Measurements from ENCODE around the gene PTPRN2.
"Not testable (repeated sequence)": the region's sequence is repeated elsewhere in the genome, so short reads cannot be mapped to it uniquely, and the experiment has no call there.

Gene PTPRN2

DNA sequence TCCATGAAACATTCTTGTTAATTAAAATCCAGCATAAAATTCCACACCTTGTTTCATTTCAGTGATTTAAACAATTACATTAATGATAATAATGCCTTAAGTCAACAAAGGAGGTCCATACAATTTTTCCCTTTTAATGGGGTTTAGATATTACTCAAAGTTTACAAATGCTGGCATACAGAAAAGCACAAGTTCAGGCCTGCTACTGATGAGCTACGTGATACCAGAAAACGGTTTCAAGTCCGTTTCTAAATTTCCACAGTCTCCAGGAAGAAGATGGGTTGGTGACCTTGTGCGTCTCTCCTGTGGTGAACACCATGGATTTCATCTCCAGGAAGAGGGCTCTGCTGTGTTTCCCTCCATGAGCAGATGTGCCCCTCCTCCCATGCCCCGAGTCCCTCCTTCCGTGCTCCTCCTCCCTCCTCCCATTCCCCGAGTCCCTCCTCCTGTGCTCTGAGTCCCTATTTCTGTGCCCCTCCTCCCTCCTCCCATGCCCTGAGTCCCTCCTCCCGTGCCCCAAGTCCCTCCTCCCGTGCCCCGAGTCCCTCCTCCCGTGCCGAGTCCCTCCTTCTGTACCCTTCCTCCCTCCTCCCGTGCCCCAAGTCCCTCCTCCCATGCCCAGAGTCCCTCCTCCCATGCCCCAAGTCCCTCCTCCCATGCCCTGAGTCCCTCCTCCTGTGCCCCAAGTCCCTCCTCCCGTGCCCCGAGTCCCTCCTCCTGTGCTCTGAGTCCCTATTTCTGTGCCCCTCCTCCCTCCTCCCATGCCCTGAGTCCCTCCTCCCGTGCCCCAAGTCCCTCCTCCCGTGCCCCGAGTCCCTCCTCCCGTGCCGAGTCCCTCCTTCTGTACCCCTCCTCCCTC lies 201.9 kb downstream of the PTPRN2 start:
- DNase-seq (ENCODE audit: low read depth): not testable (repeated sequence)

DNA sequence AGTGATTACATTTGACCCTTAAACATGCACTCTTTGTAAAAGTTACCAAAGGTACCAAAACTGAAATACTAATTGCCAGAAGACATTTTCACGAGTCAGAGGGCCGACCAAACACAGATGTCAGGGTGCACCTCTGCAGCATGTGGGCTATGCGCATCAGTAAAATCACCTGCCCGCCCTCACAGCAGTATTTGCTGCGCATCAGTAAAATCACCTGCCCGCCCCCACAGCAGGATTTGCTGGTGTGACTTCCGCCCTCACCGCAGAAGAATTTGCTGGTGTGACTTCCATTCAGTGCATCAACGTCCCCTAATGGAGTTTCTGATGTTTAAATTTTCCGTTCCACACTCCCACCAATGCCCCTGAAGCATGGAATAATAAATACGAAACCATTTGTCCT lies 202.9 kb downstream of the PTPRN2 start:
- DNase-seq (ENCODE audit: low read depth): no peak

DNA sequence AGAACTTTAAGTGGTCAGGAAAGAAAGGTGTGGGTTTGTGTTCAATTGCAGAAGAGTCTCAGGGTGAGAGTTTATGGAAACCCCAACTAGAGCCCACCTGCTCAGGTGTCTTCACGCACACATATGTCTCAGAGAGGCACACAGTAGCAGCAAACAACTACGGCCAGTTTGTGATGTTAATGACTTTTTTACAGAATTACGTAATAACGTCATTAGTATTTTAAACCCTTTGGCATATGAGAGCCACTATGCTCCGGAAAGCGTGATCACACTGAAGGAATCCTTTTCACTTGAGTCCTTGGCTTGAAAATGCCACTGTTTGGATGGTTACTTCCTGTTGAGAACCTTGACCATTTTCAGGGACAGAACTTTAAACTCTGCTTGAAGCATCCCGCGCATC lies 204.0 kb downstream of the PTPRN2 start:
- no peak for DNase-seq (ENCODE audit: low read depth)

- DNase-seq (ENCODE audit: low read depth): no peak
Measured at GRCh38 chr7:158382363-158383254, 205.0 kb downstream of the PTPRN2 start.

DNA sequence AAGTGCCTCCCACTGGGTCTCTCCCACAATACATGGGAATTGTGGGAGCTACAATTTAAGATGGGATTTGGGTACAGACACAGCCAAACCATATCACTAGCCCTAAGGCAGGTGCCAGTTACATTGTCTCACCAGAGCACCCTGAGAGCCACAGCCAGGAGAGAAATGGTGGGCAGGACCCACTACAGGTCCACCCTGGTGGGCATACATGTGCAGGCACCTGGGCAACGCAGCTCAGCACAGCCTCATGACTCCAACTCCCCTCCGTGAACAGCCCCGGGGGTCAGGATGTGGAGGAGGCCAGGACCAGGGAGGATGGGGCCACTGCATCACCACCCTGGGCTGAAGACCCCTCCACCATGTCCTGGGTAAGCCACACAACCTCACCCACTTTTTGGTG lies 205.7 kb downstream of the PTPRN2 start:
- no peak for DNase-seq (ENCODE audit: low read depth)

GRCh38 chr7:158378978-158379377 lies 208.6 kb downstream of the PTPRN2 start:
- DNase-seq (ENCODE audit: low read depth): no peak

DNA sequence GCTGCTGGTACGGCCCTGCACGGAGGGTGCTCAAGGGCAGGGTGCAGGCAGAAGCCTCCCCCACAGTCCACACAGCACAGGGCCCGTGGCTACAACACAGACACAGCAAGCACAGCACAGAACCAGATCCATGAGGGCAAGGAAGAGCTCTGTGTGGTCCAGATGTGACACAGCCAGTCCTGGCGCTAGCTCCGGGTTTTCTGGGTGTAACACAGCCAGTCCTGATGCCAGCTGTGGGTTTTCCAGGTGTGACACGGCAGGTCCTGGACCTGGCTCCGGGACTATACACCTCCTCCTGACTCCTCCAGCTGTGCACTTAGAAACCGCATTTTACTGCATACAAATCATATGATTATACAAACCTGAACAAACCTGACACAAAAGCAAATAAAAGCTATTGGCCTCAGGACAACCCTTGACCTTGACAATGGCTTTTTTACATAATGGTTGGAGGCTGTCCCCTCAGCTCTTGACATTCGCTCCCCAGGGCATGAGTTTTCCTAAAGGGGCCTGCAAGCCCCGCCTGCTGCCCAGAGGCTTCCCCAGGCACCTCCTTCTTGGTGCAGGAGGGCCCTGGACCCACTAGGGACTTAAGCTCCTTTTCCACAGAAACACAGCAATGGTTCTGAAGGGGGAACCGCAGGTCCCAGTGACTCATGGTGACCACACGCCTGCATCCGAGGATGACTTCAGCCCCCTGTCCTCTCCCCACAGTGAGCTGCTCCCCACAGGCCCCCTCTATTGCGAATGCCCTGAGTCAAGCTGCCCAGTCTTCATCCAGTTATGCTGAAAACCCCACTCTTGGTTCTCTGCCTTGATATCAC lies 209.6 kb downstream of the PTPRN2 start:
- no peak for DNase-seq (ENCODE audit: low read depth)

GRCh38 chr7:158376839-158377186 lies 210.8 kb downstream of the PTPRN2 start:
- DNase-seq (ENCODE audit: low read depth): not testable (repeated sequence)

GRCh38 chr7:158376146-158376838 lies 211.3 kb downstream of the PTPRN2 start:
- not testable (repeated sequence) for DNase-seq (ENCODE audit: low read depth)

DNA sequence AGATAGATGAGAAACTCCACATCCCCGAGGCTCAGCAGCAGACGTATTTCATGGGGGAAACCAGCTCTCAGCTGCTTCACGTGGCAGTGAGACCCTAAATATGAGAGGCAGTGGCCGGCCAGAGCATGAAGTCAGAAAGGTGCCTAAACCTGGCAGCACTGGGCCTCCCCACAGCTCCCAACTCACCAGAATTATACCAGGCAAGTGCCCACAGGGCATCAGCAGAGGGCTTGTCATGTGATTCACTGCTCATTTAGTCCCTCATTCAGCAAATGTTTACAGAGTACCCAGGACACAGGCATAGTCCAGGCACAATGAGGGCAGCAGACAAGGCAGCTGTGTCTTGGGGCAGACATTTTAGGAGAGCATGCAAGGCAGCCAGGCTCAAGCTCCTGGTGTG lies 212.6 kb downstream of the PTPRN2 start:
- no peak for DNase-seq (ENCODE audit: low read depth)

- DNase-seq (ENCODE audit: low read depth): no peak
Measured at GRCh38 chr7:158374586-158374985, 213.0 kb downstream of the PTPRN2 start.

DNA sequence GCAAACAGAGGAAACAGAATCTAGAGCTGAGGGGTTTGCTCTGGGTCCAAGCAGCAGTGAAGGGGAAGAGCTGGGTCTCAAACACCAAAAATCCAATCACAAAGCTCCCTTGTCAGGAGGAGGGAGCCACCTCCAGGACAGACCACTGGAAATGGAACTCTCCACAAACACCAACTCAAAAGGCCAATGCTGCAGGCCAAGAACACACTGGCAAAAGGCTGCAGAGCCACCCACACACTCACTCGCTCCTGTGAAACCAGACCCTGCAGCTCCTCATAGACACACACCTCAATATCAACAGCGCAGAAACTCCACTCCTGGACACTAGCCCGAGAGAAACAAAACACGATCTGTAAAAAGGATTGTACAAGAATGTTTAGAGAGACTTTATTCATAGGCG lies 213.5 kb downstream of the PTPRN2 start:
- DNase-seq (ENCODE audit: low read depth): no peak

DNA sequence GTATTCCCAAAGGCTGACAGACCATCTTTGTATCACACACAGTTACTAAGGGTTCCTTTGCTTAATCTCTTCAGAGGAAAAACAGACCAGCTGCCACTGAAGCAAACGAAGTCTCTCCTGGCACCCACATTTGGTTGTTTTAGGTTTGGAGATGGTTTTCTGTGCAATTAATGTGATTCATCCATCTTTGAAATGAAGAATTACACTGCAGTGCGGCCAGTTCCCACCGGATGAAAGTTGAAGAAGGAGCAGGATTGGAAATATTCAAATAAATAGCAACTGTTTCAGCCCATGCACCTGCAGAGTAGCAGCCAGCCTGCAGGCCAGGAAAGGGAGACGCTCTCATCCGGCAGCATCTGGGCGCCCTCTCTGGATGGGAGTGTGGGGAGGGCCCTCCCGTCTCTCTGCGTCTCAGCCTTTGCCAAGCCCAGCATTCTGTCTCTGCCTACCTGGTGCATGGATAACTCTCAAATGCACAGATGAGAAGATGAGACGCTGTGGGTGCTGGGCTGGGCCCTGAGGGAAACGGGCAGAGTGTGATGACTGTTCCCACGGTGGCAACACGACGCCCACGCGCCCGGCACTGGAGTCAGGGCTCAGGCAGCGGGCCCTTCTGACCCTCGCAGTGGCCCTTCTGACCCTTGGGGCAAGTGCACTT lies 214.0 kb downstream of the PTPRN2 start:
- no peak for DNase-seq (ENCODE audit: low read depth)

- DNase-seq (ENCODE audit: low read depth): no peak
Measured at GRCh38 chr7:158372400-158373342, 215.0 kb downstream of the PTPRN2 start.

GRCh38 chr7:158371856-158372255 lies 215.8 kb downstream of the PTPRN2 start:
- no peak for DNase-seq (ENCODE audit: low read depth)

- no peak for DNase-seq (ENCODE audit: low read depth)
Measured at GRCh38 chr7:158369866-158370265, 217.8 kb downstream of the PTPRN2 start.

DNA sequence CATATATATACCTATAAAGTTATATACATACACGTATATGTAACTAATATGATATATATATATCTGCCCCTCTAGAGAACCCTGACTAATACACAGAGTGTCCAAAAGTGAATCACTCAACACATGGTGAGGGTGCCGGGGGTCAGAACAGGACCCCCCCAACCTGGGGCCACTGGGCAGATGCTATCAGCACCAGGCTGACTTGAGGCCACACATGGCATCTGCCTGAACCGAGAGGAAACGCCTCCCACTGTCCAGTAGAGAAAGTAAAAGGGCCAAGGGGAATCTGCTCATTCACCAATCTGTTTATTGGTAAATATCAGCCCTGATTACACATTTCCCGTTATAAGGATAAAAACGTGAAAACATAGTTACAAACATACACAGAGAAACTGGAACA lies 218.3 kb downstream of the PTPRN2 start:
- DNase-seq (ENCODE audit: low read depth): no peak

DNA sequence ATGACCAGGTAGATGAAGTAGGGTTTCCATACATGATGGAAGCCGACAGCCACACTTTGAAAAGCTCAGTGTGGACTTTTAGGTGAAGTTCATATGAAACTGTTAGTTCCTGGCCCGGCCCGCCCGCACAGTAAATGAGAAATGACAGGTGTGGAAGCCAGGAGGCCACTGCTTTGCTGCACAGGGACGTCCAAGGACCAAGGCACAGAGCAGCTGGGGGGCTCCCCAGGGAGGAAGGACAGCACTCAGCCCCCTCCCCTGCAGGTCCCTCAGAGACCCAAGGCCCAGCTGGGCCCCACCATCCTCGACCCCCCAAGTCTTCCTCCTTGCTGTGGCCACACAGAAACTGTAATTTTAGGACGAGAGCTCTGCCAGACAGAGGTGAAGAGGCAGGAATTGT lies 219.2 kb downstream of the PTPRN2 start:
- DNase-seq (ENCODE audit: low read depth): no peak

DNA sequence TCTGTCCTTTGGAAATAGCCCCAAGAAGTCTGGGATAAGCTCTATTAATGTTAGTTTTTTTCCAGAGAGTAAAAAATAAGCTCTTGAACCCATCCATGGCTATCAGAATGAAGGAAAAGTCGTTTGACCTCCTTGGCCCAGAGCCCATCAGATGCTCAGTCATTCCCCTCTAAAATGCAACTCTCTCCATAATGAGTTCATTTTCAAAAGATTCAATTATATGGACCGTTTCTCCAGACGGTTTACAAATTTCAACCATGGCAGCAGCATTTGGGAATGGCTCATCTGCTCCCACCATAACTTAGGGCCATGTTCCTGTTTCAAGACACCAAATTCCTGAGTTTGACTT lies 220.0 kb downstream of the PTPRN2 start:
- DNase-seq (ENCODE audit: low read depth): no peak
